HPDE6-E6E7 (cell line): ENCODE measurements around the gene RPL41.
"Not testable (repeated sequence)": the region's sequence is repeated elsewhere in the genome, so short reads cannot be mapped to it uniquely, and the experiment has no call there.

ENCODE experiments used
- DNase-seq: peaks from one replicate; pipeline ENCODE4 v3.0.0; 2011; ENCODE audit warnings: missing footprints; ENCODE audit errors: extremely low spot score

Gene RPL41

DNA sequence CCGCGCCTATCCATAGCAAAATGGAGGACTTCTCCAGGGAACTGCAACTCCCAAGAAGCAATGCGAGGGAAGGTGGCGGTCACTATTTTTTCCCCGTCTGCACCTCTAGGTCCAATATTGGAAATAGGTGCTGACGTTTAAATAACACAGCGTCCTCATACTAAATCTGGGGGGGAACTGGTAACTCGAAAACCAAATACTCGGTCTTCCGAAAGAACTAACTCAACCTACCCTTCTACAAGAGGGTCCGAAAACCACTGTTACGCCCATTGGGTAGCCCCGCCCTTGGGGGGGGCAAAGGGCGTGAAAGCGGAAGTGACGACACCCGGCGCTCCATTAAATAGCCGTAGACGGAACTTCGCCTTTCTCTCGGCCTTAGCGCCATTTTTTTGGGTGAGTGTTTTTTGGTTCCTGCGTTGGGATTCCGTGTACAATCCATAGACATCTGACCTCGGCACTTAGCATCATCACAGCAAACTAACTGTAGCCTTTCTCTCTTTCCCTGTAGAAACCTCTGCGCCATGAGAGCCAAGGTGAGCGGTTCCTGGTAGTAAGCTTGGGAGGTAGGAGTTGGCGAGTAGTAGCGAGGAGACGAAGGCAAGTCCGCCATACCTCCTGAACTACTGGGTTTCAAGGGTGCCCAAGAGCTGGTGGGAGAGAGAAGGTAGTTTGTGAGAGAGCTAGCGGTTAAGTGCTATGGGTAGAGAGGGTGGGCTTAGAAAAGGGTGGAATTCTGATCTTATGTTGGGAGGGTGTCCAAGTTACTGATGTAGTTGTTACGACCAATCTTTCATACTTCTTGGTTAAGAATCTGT is at the start of gene RPL41:
TSS of gene RPL41 (plus strand) at position 367 of the 815 bp plus-strand sequence.
- peak; percentile 63 for DNase-seq

- DNase-seq = no peak
Measured at GRCh38 chr12:56071648-56072047, 44.8 kb upstream of the RPL41 start.

DNA sequence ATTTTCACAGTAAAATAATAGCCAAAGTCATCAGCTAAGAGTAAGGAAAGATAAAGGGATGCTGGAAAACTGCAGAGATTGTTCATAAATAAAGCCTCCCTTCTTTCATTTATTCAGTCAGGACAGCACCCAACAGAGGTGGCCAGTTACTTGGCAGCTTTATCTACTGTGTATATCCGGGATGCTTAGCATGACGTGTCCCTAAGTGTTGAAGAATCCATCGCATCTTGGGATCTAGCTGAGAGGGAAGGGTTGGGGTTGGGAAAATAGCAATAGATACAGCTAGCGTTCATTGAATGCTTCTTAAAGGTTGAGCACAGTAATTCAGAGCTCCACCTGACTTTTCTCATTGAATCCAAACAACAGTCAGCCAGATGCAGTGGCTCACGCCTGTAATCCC is 42.0 kb upstream of the RPL41 start:
- no peak for DNase-seq

DNA sequence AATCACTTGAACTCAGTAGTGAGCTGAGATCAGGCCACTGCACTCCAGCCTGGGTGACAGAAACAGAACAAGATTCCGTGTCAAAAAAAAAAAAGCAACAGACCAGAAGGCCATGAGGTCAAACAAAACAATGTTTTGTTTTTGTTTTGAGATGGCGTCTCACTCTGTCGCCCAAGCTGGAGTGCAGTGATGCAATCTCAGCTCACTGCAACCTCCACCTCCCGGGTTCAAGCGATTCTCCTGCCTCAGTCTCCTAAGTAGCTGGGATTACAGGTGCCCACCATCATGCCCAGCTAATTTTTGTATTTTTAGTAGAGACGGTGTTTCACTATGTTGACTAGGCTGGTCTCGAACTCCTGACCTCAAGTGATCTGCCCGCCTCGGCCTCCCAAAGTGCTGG is 38.5 kb upstream of the RPL41 start:
- not testable (repeated sequence) for DNase-seq

GRCh38 chr12:56078427-56078826 is 38.0 kb upstream of the RPL41 start:
- no peak for DNase-seq

GRCh38 chr12:56078931-56079722 is 37.3 kb upstream of the RPL41 start:
- peak; percentile 87 for DNase-seq

DNA sequence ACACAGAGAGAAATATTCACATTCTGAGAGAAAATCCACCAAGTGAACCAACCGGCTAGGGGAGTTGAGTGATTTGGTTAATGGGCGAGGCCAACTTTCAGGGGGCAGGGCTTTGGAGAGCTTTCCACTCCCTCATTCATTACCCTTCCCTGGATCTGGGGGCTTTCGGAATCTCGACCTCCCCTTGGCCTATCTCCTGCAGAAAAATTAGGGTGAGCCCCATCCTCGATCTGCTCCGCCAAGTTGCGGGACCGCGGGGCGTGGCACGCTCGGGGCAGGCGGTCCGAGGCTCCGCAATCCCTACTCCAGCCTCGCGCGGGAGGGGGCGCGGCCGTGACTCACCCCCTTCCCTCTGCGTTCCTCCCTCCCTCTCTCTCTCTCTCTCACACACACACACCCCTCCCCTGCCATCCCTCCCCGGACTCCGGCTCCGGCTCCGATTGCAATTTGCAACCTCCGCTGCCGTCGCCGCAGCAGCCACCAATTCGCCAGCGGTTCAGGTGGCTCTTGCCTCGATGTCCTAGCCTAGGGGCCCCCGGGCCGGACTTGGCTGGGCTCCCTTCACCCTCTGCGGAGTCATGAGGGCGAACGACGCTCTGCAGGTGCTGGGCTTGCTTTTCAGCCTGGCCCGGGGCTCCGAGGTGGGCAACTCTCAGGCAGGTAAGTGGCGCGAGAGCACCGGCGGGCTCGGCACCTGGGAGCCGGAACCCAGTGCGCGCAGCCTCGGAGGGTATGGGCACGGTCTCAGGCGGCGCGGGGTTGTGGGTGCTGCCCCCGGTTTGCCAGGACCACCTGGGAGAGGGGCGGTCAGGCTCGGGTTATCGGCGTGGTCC is 36.5 kb upstream of the RPL41 start, which contains the start of gene ERBB3:
TSS of gene ERBB3 (plus strand) at position 443 of the 833 bp plus-strand sequence. CDS start at position 579, 136 bp downstream.
- DNase-seq = peak; percentile 87

DNA sequence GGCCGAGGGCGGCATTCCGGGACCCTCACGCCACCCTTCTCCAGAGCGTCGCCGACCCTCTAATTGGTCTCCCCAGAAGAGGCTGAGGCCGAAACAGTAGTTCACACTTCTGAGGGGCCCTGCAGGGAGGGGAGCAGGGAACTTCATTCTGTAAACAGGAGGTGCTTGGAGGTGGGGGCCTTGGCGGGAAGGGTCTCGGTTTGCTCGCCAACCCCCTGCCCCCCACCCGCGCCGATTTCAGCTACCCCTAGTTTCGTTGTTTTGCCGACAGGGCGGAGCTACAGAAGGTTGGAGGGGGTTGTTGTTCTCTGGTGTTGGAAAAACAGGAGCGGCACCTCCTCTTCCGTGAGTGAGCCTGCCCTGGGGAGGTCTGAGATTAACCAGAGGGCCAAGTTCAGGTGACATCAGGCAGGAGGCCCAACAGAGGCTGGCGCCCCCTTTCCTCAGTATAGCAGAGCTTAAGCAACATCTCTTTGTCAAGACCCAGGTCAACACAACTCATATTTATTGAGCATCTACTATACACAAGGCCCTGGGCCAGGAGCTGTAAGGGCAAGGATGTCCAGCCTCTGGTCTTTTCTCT is 35.8 kb upstream of the RPL41 start:
- DNase-seq = no peak

GRCh38 chr12:56081393-56082347 is 34.8 kb upstream of the RPL41 start:
- DNase-seq = no peak

GRCh38 chr12:56082382-56082781 is 34.1 kb upstream of the RPL41 start:
- DNase-seq = no peak

GRCh38 chr12:56082967-56083366 is 33.5 kb upstream of the RPL41 start:
- DNase-seq = no peak

- DNase-seq = no peak
Measured at GRCh38 chr12:56084958-56085543, 31.4 kb upstream of the RPL41 start.

DNA sequence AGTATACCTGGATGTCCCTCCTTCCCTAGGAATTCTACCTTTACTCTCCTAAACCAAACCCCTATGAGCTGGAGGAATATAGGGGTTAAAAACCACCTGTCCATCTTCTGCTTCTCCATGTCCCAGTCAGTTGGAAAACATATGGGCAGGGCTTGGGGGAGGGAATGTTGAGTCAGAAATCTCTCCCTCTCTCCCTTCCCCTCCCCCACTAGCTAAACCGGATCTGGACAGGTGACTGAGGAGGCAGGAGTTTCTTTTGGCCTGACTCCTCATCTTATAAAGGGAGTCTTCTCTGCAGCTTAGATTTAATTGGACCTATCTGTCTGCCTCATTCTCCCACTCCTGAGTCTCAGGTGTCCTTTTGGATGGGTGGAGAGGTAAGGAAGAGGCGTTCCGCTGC is 30.3 kb upstream of the RPL41 start:
- peak; percentile 43 for DNase-seq

DNA sequence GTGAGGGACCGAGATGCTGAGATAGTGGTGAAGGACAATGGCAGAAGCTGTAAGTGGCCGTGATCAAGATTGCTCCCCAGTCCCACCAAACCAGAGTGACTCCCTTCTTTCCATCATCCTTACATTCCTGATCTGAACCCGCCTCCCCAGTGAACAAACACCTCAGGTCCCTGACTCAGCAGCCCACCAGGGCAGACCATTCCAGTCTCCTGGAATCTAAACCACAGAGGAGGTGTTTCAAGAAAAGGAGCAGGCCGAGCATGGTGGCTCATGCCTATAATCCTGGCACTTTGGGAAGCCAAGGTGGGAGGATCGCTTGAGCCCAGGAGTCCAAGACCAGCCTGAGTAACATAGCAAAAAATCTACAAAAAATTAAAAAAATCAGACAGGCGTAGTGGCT is 29.8 kb upstream of the RPL41 start:
- no peak for DNase-seq

DNA sequence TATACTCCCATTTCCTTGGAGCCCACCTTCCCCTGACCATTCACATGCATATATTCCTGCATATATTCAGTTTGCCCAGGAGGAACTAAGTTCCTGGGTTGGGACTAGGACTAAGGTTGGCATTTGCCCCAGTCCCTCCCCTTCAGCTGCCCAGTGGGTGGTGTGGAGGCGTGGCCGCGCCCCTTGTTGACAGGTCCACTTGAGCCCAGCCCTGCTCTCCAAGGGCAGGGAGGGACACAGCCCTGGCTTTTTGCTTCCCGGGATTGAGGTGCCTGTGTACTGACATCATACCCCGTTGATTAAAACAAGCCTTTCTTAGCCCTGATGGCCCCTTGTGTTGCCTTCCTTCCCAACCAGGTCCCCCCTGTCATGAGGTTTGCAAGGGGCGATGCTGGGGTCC is 29.2 kb upstream of the RPL41 start:
- no peak for DNase-seq

DNA sequence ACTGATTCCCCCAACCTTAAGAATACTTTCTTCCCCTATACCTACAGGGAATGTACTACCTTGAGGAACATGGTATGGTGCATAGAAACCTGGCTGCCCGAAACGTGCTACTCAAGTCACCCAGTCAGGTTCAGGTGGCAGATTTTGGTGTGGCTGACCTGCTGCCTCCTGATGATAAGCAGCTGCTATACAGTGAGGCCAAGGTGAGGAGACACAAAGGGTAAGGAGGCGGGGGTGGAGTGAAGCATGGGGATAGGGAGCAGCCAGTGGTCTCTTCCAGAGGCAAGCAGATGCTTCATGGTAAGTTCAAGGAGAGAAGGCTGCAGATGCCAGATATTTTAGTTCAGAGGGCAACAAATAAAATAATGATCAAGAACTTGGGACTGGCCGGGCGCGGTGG is 18.7 kb upstream of the RPL41 start:
- no peak for DNase-seq

- no peak for DNase-seq
Measured at GRCh38 chr12:56098592-56098991, 17.8 kb upstream of the RPL41 start.

GRCh38 chr12:56099787-56100186 is 16.6 kb upstream of the RPL41 start:
- DNase-seq = no peak

- DNase-seq = no peak
Measured at GRCh38 chr12:56101045-56101444, 15.4 kb upstream of the RPL41 start.

GRCh38 chr12:56102683-56103065 is 13.8 kb upstream of the RPL41 start:
- DNase-seq = no peak
